Occipital lobe (tissue), 2 donors: Measurements from ENCODE around the gene MAGI2. TPM values are rescaled to one million over a fixed set of nuclear protein-coding genes. Genes with fewer than 3 reads are reported as not detected.

Source experiments
- DNase-seq: peaks from one replicate; lab custom pipeline; 2025; lab: John Stamatoyannopoulos, UW
- total RNA-seq: library from RNA; depleted of rRNA; stranded (reverse); fragments of >200 nt; gene quantifications from one replicate; pipeline ENCODE4 v1.2.3, GENCODE V29; 2014

Gene MAGI2
- total RNA-seq, 1 donor from 2014 or later = 244 TPM

- DNase-seq = no peak
Observed at GRCh38 chr7:78953090-78953489, 500.4 kb downstream of the MAGI2 start.

- DNase-seq = no peak
Observed at GRCh38 chr7:78939669-78940068, 513.8 kb downstream of the MAGI2 start.

- no peak for DNase-seq
Observed at GRCh38 chr7:78924581-78924980, 528.9 kb downstream of the MAGI2 start.

GRCh38 chr7:78912781-78913180 is 540.7 kb downstream of the MAGI2 start:
- no peak for DNase-seq

- no peak for DNase-seq
Observed at GRCh38 chr7:78906735-78907134, 546.7 kb downstream of the MAGI2 start.

GRCh38 chr7:78905436-78905835 is 548.0 kb downstream of the MAGI2 start:
- DNase-seq = no peak

GRCh38 chr7:78904983-78905382 is 548.5 kb downstream of the MAGI2 start:
- DNase-seq = no peak

GRCh38 chr7:78901566-78901965 is 551.9 kb downstream of the MAGI2 start:
- DNase-seq = no peak

GRCh38 chr7:78900806-78901205 is 552.7 kb downstream of the MAGI2 start:
- DNase-seq = no peak

- DNase-seq = no peak
Observed at GRCh38 chr7:78895393-78895792, 558.1 kb downstream of the MAGI2 start.

GRCh38 chr7:78879206-78879605 is 574.3 kb downstream of the MAGI2 start:
- no peak for DNase-seq

- DNase-seq = no peak
Observed at GRCh38 chr7:78873117-78873516, 580.4 kb downstream of the MAGI2 start.

- DNase-seq = no peak
Observed at GRCh38 chr7:78864339-78864738, 589.1 kb downstream of the MAGI2 start.

- no peak for DNase-seq
Observed at GRCh38 chr7:78863281-78863680, 590.2 kb downstream of the MAGI2 start.

- no peak for DNase-seq
Observed at GRCh38 chr7:78862411-78862900, 591.0 kb downstream of the MAGI2 start.

- no peak for DNase-seq
Observed at GRCh38 chr7:78852951-78853350, 600.5 kb downstream of the MAGI2 start.

- no peak for DNase-seq
Observed at GRCh38 chr7:78850093-78850740, 603.2 kb downstream of the MAGI2 start.

- no peak for DNase-seq
Observed at GRCh38 chr7:78845155-78845554, 608.3 kb downstream of the MAGI2 start.

GRCh38 chr7:78842068-78842467 is 611.4 kb downstream of the MAGI2 start:
- DNase-seq = no peak

- DNase-seq = no peak
Observed at GRCh38 chr7:78835897-78836296, 617.6 kb downstream of the MAGI2 start.

GRCh38 chr7:78828317-78828716 is 625.1 kb downstream of the MAGI2 start:
- no peak for DNase-seq

GRCh38 chr7:78803501-78804127 is 649.9 kb downstream of the MAGI2 start:
- DNase-seq = no peak

- DNase-seq = no peak
Observed at GRCh38 chr7:78794101-78794500, 659.4 kb downstream of the MAGI2 start.
